Fibroblast of the conjunctiva (primary cell): ENCODE results near the gene SMC1B.
"Not testable (repeated sequence)": the region's sequence is repeated elsewhere in the genome, so short reads cannot be mapped to it uniquely, and the experiment has no call there.

Experiments
- DNase-seq: peaks from one replicate; pipeline ENCODE4 v3.0.0-alpha.2; 2010; ENCODE audit warnings: low read depth

The SMC1B gene

DNA sequence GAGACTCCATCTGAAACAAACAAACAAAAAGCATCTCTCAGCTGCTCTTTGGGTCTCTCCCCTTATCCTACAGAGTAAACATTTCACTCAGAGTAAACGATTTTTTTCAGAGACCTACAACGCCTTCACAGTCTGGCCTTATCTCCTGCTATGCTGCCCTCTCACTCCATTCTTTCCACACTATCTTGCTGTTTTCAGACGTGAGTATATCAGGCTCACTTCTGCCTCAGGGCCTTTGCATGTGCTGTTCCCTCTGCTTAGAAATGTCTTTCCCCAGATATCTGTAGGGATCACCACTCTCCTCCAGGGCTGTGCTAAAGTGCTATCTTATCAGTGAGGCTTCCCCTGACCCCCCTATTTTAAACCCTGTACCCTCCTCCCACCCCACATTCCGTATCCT lies 6.6 kb upstream of the SMC1B start:
- no peak for DNase-seq

DNA sequence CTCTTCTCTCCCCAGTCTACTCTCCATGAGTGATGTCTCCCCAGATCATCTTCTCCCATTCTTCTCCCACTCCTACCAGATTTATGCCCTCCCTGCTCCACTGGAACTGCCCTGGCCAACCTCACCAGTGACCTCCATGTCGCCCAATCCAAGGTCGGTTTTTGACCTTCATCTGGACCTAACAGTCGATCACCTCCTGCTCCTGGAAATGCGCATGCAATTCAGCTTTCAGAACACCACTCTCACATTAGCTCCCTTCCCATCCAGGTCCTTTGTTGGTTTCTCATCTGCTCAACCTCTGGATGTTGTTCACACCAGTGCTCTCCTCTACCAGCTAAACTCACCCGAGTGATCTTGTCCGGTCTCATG lies 5.4 kb upstream of the SMC1B start:
- no peak for DNase-seq

GRCh38 chr22:45418056-45418769 lies 4.8 kb upstream of the SMC1B start:
- no peak for DNase-seq

DNA sequence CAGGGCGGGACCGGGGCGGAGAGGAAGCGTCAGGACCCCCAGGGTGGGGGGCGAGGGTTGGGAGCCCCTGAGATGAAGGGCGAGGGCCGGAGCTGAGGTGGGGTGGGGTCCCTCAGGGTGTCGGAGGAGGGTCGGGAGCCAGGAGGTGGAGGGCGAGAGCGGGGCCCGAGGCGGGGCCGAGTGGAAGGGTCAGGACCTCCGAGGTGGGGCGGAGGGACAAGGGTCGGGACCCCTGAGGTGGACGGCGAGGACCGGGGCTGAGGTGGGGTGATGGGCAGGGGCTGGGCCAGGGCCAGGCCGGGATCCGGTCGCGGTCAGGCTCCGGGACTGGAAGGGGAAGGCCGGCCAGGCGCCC lies 409 bp downstream of the SMC1B start:
- DNase-seq: no peak

DNA sequence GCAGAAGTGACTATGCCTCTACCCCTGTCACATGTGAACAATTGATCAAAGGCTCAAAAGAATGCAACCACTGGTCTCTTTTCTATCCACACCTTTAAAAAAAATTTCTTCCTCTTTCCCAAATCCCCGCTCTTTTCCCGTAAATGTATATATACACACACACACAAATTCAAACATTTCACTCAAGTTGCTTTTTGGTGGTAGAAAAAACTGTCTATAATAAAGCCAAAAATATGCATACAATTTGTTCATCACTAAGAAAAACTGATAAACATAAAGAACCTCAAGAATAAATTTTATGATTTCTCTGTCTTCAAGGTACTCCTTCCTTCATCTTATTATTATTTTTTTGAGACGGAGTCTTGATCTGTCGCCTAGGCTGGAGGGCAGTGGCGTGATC lies 5.6 kb downstream of the SMC1B start:
- DNase-seq: no peak

GRCh38 chr22:45402466-45402985 lies 10.9 kb downstream of the SMC1B start:
- no peak for DNase-seq

GRCh38 chr22:45399712-45400445 lies 13.5 kb downstream of the SMC1B start:
- DNase-seq: no peak

DNA sequence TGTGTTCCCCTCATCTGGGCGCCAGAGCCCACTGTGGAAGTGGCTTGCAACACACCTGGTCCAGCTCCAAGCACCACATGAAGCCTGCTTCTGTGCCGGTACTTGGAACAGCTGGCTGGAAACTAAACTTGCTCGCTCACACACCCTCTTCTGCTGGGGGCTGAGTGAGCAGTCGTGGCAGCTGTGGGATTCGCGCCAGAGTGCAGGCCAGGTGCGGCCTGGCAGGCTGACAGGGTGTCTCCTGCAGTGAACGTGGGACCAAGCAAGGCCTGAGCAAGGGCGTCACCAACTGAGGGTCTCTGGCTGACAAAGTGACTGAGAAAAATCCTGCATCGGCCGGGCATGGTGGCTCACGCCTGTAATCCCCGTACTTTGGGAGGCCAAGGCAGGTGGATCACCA lies 15.2 kb downstream of the SMC1B start:
- no peak for DNase-seq

DNA sequence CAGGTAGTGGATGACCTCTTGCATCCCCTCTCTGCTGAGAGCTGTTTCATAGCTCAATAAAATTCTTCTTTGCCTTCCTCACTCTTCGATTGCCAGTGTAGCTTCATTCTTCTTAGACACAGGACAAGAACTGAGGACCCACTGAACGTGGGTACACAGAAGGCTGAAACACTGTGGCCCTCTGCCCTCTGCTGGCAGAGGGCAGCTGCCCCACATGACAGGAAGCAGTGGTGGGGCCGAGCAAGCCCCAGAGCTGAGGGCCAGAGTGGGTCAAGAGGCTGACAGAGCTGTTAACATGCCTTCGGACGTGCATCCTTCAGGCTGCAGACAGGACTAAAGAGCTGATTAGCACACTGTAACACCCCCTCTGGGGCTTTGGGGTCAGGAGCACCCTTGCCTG lies 15.6 kb downstream of the SMC1B start:
- no peak for DNase-seq

- no peak for DNase-seq
Measured at GRCh38 chr22:45389546-45389945, 23.9 kb downstream of the SMC1B start.

- DNase-seq: no peak
Measured at GRCh38 chr22:45381348-45381747, 32.1 kb downstream of the SMC1B start.

GRCh38 chr22:45376703-45377102 lies 36.7 kb downstream of the SMC1B start:
- no peak for DNase-seq

- no peak for DNase-seq
Measured at GRCh38 chr22:45376009-45376408, 37.4 kb downstream of the SMC1B start.

- not testable (repeated sequence) for DNase-seq
Measured at GRCh38 chr22:45373592-45373991, 39.8 kb downstream of the SMC1B start.

- no peak for DNase-seq
Measured at GRCh38 chr22:45366713-45367112, 46.7 kb downstream of the SMC1B start.

DNA sequence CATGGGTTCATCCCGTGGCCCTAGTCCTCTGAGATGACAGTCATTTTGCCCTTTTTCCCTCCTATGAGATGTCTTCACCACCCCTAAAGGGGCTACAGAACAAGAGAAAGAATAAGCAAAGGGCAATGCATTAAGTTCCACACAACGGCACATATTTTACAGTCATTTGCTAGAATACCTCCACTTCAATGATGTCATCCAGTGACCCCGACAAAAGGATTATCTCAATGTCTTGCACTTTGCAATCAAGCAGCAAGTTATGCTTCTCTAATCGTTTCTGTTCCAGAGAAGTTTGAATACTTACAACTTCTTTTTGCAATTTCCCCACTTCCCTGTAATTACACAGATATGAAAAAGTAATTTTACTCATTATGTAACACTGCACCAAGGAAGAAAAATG lies 53.8 kb downstream of the SMC1B start:
- DNase-seq: no peak

- peak; percentile 34 for DNase-seq
Measured at GRCh38 chr22:45358127-45358526, 55.3 kb downstream of the SMC1B start.

GRCh38 chr22:45357490-45357889 lies 55.9 kb downstream of the SMC1B start:
- no peak for DNase-seq

- DNase-seq: no peak
Measured at GRCh38 chr22:45353786-45354185, 59.6 kb downstream of the SMC1B start.

- DNase-seq: not testable (repeated sequence)
Measured at GRCh38 chr22:45352757-45353156, 60.6 kb downstream of the SMC1B start.

GRCh38 chr22:45351956-45352355 lies 61.4 kb downstream of the SMC1B start:
- DNase-seq: no peak

- no peak for DNase-seq
Measured at GRCh38 chr22:45349916-45350315, 63.5 kb downstream of the SMC1B start.

DNA sequence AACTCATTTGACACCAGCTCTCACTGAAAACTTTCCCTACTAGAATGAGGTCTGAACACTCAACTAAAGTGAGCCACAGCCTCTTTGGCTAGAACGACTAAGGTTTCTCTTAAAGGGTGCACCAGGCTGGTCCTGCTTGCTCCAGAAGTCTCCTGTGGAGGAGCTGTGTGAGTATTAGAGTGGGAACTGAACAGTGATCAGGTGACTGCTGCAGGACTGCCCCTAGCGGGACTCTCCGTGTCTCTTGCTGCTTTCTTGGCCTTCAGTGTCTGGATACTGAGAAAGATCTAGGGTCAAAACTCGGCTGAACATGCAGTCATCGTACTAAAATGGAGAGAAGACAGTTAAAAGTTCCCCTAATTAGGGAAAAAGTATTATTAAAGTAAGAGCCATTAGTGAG lies 69.1 kb downstream of the SMC1B start:
- no peak for DNase-seq

DNA sequence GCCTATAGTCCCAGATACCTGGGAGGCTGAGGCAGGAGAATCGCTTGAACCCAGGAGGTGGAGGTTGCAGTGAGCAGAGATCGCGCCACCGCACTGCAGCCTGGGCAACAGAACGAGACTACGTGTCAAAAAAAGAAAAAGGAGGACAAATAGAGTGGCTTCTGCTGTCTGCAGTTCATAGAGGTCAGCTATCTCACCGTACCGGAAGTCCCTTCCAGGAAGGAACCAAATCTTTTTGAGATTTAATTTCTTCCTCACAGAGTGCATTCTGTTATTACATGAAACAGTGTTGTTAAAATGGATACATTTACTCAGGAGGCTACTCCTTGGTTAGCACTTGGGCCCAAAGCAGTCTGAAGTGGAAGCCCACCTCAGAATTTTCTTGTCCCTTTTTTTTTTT lies 70.3 kb downstream of the SMC1B start:
- no peak for DNase-seq
